Nephron (organoid): Measurements from ENCODE around the gene ZC3H12D.
"Not testable (repeated sequence)": the region's sequence is repeated elsewhere in the genome, so short reads cannot be mapped to it uniquely, and the experiment has no call there.

ENCODE experiments used
- H3K27ac Mint-ChIP-seq, 3 experiments: 2 replicates each; pipeline ENCODE4 v1.8.0; 2020; ENCODE audit warnings: mixed read lengths in 3 of 3, mild to moderate bottlenecking in 2 of 3, moderate library complexity in 1 of 3
- H3K27me3 Mint-ChIP-seq: 2 replicates; pipeline ENCODE4 v1.8.0; 2021; ENCODE audit warnings: low read depth, mild to moderate bottlenecking, moderate library complexity, mixed read lengths
- H3K36me3 Mint-ChIP-seq: 2 replicates; pipeline ENCODE4 v1.8.0; 2020; ENCODE audit warnings: low read depth, mixed read lengths
- H3K4me1 Mint-ChIP-seq: 2 replicates; pipeline ENCODE4 v1.8.0; 2020; ENCODE audit warnings: mixed read lengths
- H3K4me3 Mint-ChIP-seq, 3 experiments: 2 replicates each; pipeline ENCODE4 v1.8.0; 2020; ENCODE audit warnings: mild to moderate bottlenecking in 3 of 3, mixed read lengths in 3 of 3, moderate library complexity in 2 of 3
- H3K9me3 Mint-ChIP-seq: 2 replicates; pipeline ENCODE4 v1.8.0; 2020; ENCODE audit warnings: mixed read lengths
- CTCF ChIP-seq, 3 experiments: fragments of 200-600 bp; sonication (generic); IDR thresholded peaks; one replicate each; pipeline ENCODE4 v1.5.0; 2021; ENCODE audit warnings: antibody characterized with exemption in 3 of 3; ENCODE audit not compliant: unreplicated experiment in 3 of 3

The ZC3H12D gene

GRCh38 chr6:149445573-149445972 is 39.2 kb downstream of the ZC3H12D start:
- Mint-ChIP-seq H3K4me1 (peaks cover 56% of the 10 kb centered on the region), H3K4me3 (no peak overlapping the region), H3K27ac (peak overlapping the region in 2 of 3 experiments; percentile 66 to 83), H3K27me3 (peaks cover 59% of the 10 kb centered on the region), H3K9me3 (peaks cover 2% of the 10 kb centered on the region), H3K36me3 (no peaks in the 10 kb centered on the region)
- TF ChIP-seq CTCF (IDR thresholded peaks at IDR 0.05; ENCODE audit: unreplicated experiment in 3 of 3), result no peak

GRCh38 chr6:149445095-149445466 is 39.7 kb downstream of the ZC3H12D start:
- Mint-ChIP-seq H3K27ac (peak overlapping the region in 1 of 3 experiments; percentile 83), H3K4me1 (peaks cover 59% of the 10 kb centered on the region), H3K27me3 (peaks cover 54% of the 10 kb centered on the region), H3K9me3 (peaks cover 2% of the 10 kb centered on the region), H3K36me3 (no peaks in the 10 kb centered on the region), H3K4me3 (no peak overlapping the region)
- no peak for TF ChIP-seq CTCF (IDR thresholded peaks at IDR 0.05; ENCODE audit: unreplicated experiment in 3 of 3)

GRCh38 chr6:149444360-149445094 is 40.3 kb downstream of the ZC3H12D start:
- H3K4me3 Mint-ChIP-seq, result peak overlapping the region in 1 of 3 experiments; percentile 30

GRCh38 chr6:149443411-149444181 is 41.2 kb downstream of the ZC3H12D start:
- H3K27me3 Mint-ChIP-seq, result peaks cover 41% of the 10 kb centered on the region
- no peaks in the 10 kb centered on the region for H3K9me3 Mint-ChIP-seq
- H3K4me3 Mint-ChIP-seq, result peak overlapping the region in 1 of 3 experiments; percentile 22
- TF ChIP-seq CTCF (IDR thresholded peaks at IDR 0.05; ENCODE audit: unreplicated experiment in 3 of 3), result no peak
- peak overlapping the region; percentile 52 to 86 (median 77) for H3K27ac Mint-ChIP-seq
- no peaks in the 10 kb centered on the region for H3K36me3 Mint-ChIP-seq
- H3K4me1 Mint-ChIP-seq, result peaks cover 59% of the 10 kb centered on the region

More at GRCh38 chr6:149444360-149445094, 40.3 kb downstream of the ZC3H12D start:
- Mint-ChIP-seq H3K4me1 (peaks cover 57% of the 10 kb centered on the region), H3K27ac (peak overlapping the region in 2 of 3 experiments; percentile 14 to 55), H3K27me3 (peaks cover 48% of the 10 kb centered on the region)
- H3K9me3 Mint-ChIP-seq, H3K36me3 Mint-ChIP-seq: not testable (repeated sequence)

GRCh38 chr6:149441740-149442139 is 43.1 kb downstream of the ZC3H12D start:
- Mint-ChIP-seq H3K27ac (peak overlapping the region in 1 of 3 experiments; percentile 13), H3K36me3 (no peaks in the 10 kb centered on the region), H3K27me3 (peaks cover 26% of the 10 kb centered on the region), H3K4me3 (no peak overlapping the region), H3K9me3 (no peaks in the 10 kb centered on the region), H3K4me1 (peaks cover 53% of the 10 kb centered on the region)
- no peak for TF ChIP-seq CTCF (IDR thresholded peaks at IDR 0.05; ENCODE audit: unreplicated experiment in 3 of 3)
